Measurements from ENCODE around the gene SIGLEC14. TPM values are rescaled to one million over a fixed set of nuclear protein-coding genes. Genes with fewer than 3 reads are reported as not detected.

The SIGLEC14 gene
- total RNA-seq, 2 donors from 2014 or later, result not detected

GRCh38 chr19:51686171-51686570 lies 39.5 kb upstream of the SIGLEC14 start:
- ATAC-seq, result no peak
- H3K27me3 ChIP-seq, result no peaks in the 10 kb centered on the region
- H3K9me3 ChIP-seq, result no peaks in the 10 kb centered on the region
- TF ChIP-seq, protein P1, sequence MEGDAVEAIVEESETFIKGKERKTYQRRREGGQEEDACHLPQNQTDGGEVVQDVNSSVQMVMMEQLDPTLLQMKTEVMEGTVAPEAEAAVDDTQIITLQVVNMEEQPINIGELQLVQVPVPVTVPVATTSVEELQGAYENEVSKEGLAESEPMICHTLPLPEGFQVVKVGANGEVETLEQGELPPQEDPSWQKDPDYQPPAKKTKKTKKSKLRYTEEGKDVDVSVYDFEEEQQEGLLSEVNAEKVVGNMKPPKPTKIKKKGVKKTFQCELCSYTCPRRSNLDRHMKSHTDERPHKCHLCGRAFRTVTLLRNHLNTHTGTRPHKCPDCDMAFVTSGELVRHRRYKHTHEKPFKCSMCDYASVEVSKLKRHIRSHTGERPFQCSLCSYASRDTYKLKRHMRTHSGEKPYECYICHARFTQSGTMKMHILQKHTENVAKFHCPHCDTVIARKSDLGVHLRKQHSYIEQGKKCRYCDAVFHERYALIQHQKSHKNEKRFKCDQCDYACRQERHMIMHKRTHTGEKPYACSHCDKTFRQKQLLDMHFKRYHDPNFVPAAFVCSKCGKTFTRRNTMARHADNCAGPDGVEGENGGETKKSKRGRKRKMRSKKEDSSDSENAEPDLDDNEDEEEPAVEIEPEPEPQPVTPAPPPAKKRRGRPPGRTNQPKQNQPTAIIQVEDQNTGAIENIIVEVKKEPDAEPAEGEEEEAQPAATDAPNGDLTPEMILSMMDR (IDR thresholded peaks at IDR 0.05), result no peak
- no peak for TF ChIP-seq POLR2A (IDR thresholded peaks at IDR 0.05)
- H3K27ac ChIP-seq, result no peak overlapping the region
- WGBS, 2 donors, result 58 to 77% methylated on average over 2 of the region's 2 CpGs
- DNase-seq, result no peak
- intact Hi-C loops (cut with DNase I), result no loop called here
- H3K36me3 ChIP-seq (replicated peaks in 1 of 2; ENCODE audit: insufficient read depth in 1 of 2, low read depth in 2 of 2), result no peaks in the 10 kb centered on the region
- no peak overlapping the region for H3K4me3 ChIP-seq
- peaks cover 21% of the 10 kb centered on the region for H3K4me1 ChIP-seq

GRCh38 chr19:51681286-51681941 lies 34.8 kb upstream of the SIGLEC14 start:
- Histone ChIP-seq H3K27me3 (no peaks in the 10 kb centered on the region), H3K9me3 (no peaks in the 10 kb centered on the region), H3K27ac (no peak overlapping the region), H3K4me1 (no peaks in the 10 kb centered on the region), H3K4me3 (no peak overlapping the region), H3K36me3 (replicated peaks in 1 of 2; ENCODE audit: insufficient read depth in 1 of 2, low read depth in 2 of 2) (no peaks in the 10 kb centered on the region)
- intact Hi-C loops (cut with DNase I), result no loop called here
- TF ChIP-seq, protein P1 (IDR thresholded peaks at IDR 0.05), result no peak
- TF ChIP-seq POLR2A (IDR thresholded peaks at IDR 0.05), result no peak
- ATAC-seq, result no peak
- DNase-seq, result no peak
- WGBS, 2 donors, result 55 to 68% methylated on average over 3 of the region's 3 CpGs

DNA sequence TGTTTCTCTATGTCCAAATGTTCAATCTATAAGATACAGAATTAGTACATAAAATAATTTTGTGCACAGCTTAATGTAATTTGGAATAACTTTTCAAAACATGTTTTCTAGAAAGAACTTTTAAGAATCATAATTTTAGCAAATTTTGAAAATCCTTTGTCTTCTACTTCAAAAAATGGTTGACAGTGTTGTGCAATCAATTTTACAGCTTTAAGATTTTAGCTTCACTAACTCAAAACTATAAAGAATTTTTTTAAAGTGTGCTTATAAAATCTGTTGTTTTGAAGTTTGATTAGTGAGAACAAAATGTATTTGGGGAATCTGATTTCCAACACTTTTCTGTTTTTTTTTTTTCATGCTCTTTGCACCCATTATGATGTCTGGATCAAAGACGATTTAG lies 33.8 kb upstream of the SIGLEC14 start:
- WGBS, 2 donors, result 58 to 64% methylated on average over 1 of the region's 1 CpG
- Histone ChIP-seq H3K36me3 (replicated peaks in 1 of 2; ENCODE audit: insufficient read depth in 1 of 2, low read depth in 2 of 2) (no peaks in the 10 kb centered on the region), H3K4me1 (no peaks in the 10 kb centered on the region), H3K9me3 (no peaks in the 10 kb centered on the region), H3K27ac (no peak overlapping the region), H3K4me3 (no peak overlapping the region), H3K27me3 (no peaks in the 10 kb centered on the region)
- intact Hi-C loops (cut with DNase I), result no loop called here
- DNase-seq (no peak), ATAC-seq (no peak)
- TF ChIP-seq POLR2A (IDR thresholded peaks at IDR 0.05), result no peak
- TF ChIP-seq, protein P1 (IDR thresholded peaks at IDR 0.05), result no peak

- H3K9me3 ChIP-seq, result no peaks in the 10 kb centered on the region
- no peak for TF ChIP-seq POLR2A (IDR thresholded peaks at IDR 0.05)
- TF ChIP-seq, protein P1 (IDR thresholded peaks at IDR 0.05), result no peak
- H3K27me3 ChIP-seq, result no peaks in the 10 kb centered on the region
- intact Hi-C loops (cut with DNase I), result no loop called here
- 60 to 64% methylated on average over 10 to 11 of the region's 11 CpGs for WGBS, 2 donors
- H3K27ac ChIP-seq, result no peak overlapping the region
- H3K4me1 ChIP-seq, result no peaks in the 10 kb centered on the region
- no peak for DNase-seq
- ATAC-seq, result no peak
- H3K4me3 ChIP-seq, result no peak overlapping the region
- H3K36me3 ChIP-seq (replicated peaks in 1 of 2; ENCODE audit: insufficient read depth in 1 of 2, low read depth in 2 of 2), result no peaks in the 10 kb centered on the region
Measured at GRCh38 chr19:51676566-51677083, 30.0 kb upstream of the SIGLEC14 start.

All from body of pancreas (tissue), 4 donors.